ENCODE data around the gene MMAB. TPM values are rescaled to one million over a fixed set of nuclear protein-coding genes. Genes with fewer than 3 reads are reported as not detected.

MMAB gene
- polyA plus RNA-seq, 2 donors = 42.5 to 50.3 TPM

DNA sequence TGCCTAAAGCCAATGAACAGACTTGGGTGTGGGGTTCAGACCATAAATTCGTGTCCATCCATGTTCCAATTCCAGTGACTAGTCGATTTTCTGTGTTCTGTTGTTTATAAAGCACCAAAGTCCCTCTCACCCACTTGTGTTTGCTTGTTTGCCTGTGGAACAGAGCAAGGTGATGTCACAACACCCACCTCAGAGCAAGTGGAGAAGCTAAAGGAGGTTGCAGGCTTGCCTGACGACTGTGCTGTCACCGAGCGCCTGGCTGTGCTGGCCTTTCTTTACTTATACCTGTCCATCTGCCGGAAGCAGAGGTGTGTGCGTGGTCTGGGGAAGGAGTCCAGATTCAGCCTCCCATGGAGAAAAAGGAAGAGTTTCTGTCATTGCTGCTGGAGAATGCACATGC is 6.3 kb upstream of the MMAB start:
- H3K4me1 ChIP-seq (ENCODE audit: control insufficient read depth in 2 of 2, insufficient read depth in 2 of 2, low read length in 1 of 2) = peaks cover 5 to 7% of the 10 kb centered on the region in 2 donors
- no peaks in the 10 kb centered on the region for H3K9me3 ChIP-seq (ENCODE audit: control insufficient read depth in 2 of 2, insufficient read depth in 1 of 2, low read depth in 1 of 2, low read length in 1 of 2)
- no peak overlapping the region for H3K27ac ChIP-seq (ENCODE audit: low read depth in 2 of 2, low read length in 1 of 2)
- H3K4me3 ChIP-seq (ENCODE audit: low read depth in 1 of 2, low read length in 2 of 2) = no peak overlapping the region
- no peaks in the 10 kb centered on the region for H3K27me3 ChIP-seq (ENCODE audit: control insufficient read depth in 1 of 2, insufficient read depth in 2 of 2, low read length in 2 of 2)
- WGBS, 2 donors = 87 to 88% methylated on average over 7 of the region's 7 CpGs
- H3K36me3 ChIP-seq (ENCODE audit: control insufficient read depth in 2 of 2, insufficient read depth in 2 of 2, low read length in 1 of 2) = peaks cover 11 to 39% of the 10 kb centered on the region in 2 donors

DNA sequence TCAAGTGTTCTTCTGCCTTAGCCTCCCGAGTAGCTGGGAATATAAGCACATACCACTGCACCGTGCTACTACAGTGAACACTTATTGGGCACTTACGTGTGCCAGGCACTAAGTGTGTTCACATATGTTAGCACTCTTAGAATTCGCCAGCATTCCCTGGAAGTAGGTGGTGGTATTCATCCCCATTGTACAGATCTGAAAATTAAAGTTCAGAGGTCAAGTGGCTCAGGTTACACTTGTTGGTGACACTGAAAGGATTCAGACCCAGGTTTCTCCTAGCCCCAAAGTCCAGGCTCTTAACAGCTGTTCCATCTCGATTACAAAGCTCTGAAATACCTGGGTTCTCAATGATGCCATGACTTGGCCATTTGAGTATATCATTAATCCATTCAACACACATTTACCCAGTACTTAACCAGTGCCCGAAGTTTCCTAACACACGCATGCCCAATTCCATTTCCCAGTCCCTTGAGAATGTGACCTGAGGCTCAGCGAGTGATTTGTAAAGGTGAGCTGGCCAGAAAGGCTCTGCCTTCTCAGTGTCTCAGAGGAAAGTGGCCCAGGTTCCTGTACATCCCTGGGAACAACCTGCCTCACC is 5.1 kb upstream of the MMAB start:
- 89 to 91% methylated on average over 8 of the region's 8 CpGs for WGBS, 2 donors
- no peak overlapping the region for H3K27ac ChIP-seq (ENCODE audit: low read depth in 2 of 2, low read length in 1 of 2)
- no peaks in the 10 kb centered on the region for H3K27me3 ChIP-seq (ENCODE audit: control insufficient read depth in 1 of 2, insufficient read depth in 2 of 2, low read length in 2 of 2)
- peaks cover 5 to 7% of the 10 kb centered on the region in 2 donors for H3K4me1 ChIP-seq (ENCODE audit: control insufficient read depth in 2 of 2, insufficient read depth in 2 of 2, low read length in 1 of 2)
- H3K36me3 ChIP-seq (ENCODE audit: control insufficient read depth in 2 of 2, insufficient read depth in 2 of 2, low read length in 1 of 2) = peaks cover 11 to 39% of the 10 kb centered on the region in 2 donors
- H3K4me3 ChIP-seq (ENCODE audit: low read depth in 1 of 2, low read length in 2 of 2) = no peak overlapping the region
- no peaks in the 10 kb centered on the region for H3K9me3 ChIP-seq (ENCODE audit: control insufficient read depth in 2 of 2, insufficient read depth in 1 of 2, low read depth in 1 of 2, low read length in 1 of 2)

DNA sequence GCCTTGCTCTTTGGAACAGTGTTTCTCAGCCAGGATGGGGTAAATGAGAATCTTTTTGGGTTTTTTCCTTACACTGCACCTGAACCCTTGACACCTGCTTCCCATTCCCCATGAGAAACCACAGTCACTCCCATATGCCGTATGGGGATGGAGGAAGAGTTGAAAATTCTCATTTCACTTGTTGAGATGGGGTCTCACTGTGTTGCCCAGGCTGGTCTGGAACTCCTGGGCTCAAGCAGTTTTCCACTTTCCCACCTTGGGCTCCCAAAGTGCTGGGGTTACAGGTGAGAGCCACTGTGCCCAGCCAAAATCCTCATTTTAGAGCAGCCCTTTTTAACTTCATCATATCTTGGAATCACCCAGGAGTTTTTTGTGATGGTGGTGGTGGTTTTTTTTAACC is 4.0 kb upstream of the MMAB start:
- WGBS, 2 donors = 87 to 98% methylated on average over 1 of the region's 1 CpG
- peaks cover 5 to 6% of the 10 kb centered on the region in 2 donors for H3K4me1 ChIP-seq (ENCODE audit: control insufficient read depth in 2 of 2, insufficient read depth in 2 of 2, low read length in 1 of 2)
- no peaks in the 10 kb centered on the region for H3K27me3 ChIP-seq (ENCODE audit: control insufficient read depth in 1 of 2, insufficient read depth in 2 of 2, low read length in 2 of 2)
- no peak overlapping the region for H3K27ac ChIP-seq (ENCODE audit: low read depth in 2 of 2, low read length in 1 of 2)
- H3K4me3 ChIP-seq (ENCODE audit: low read depth in 1 of 2, low read length in 2 of 2) = no peak overlapping the region
- H3K36me3 ChIP-seq (ENCODE audit: control insufficient read depth in 2 of 2, insufficient read depth in 2 of 2, low read length in 1 of 2) = peaks cover 11 to 36% of the 10 kb centered on the region in 2 donors
- peaks cover 0 to 3% of the 10 kb centered on the region in 2 donors for H3K9me3 ChIP-seq (ENCODE audit: control insufficient read depth in 2 of 2, insufficient read depth in 1 of 2, low read depth in 1 of 2, low read length in 1 of 2)

DNA sequence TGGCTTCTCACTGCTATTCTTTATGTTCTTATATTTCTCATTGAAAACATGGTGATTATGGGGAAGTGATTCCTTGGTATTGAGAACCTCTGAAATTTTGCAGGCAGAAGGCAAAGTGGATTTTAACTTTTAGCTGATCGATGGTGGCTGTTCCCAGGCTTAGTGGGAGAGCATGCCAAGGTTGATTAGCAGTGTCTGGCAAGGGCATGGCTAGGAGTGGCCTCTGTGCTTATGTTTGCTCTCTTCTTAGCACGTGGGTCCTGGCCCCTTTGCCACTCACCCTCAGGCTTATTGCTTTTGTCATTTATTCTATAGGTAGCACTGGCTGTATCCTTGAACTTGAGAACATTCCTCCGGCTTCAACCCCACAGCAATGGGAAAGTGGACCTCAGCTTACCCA is 2.4 kb upstream of the MMAB start:
- Histone ChIP-seq H3K4me3 (ENCODE audit: low read depth in 1 of 2, low read length in 2 of 2) (no peak overlapping the region), H3K27ac (ENCODE audit: low read depth in 2 of 2, low read length in 1 of 2) (no peak overlapping the region), H3K36me3 (ENCODE audit: control insufficient read depth in 2 of 2, insufficient read depth in 2 of 2, low read length in 1 of 2) (peaks cover 8 to 25% of the 10 kb centered on the region in 2 donors), H3K9me3 (ENCODE audit: control insufficient read depth in 2 of 2, insufficient read depth in 1 of 2, low read depth in 1 of 2, low read length in 1 of 2) (peaks cover 0 to 3% of the 10 kb centered on the region in 2 donors), H3K27me3 (ENCODE audit: control insufficient read depth in 1 of 2, insufficient read depth in 2 of 2, low read length in 2 of 2) (no peaks in the 10 kb centered on the region), H3K4me1 (ENCODE audit: control insufficient read depth in 2 of 2, insufficient read depth in 2 of 2, low read length in 1 of 2) (peaks cover 0 to 2% of the 10 kb centered on the region in 2 donors)
- WGBS, 2 donors = 72 to 78% methylated on average over 3 of the region's 3 CpGs

DNA sequence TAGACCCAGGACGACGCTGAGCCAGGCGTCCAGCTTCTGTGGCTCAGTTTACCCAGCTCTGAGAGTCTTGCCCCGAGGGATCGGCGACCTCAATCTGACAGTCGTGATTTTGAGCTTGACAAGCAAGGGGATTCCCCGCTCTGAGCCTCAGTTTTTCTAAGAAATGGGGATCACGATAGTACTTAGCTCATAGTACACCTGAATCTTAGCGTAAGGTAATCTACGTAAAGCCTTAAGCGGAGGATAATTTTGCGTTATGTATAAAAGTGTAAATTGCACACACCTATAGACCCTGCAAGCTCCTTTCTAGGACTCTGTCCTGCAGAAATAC is 575 bp upstream of the MMAB start:
- peaks cover 0 to 3% of the 10 kb centered on the region in 2 donors for H3K9me3 ChIP-seq (ENCODE audit: control insufficient read depth in 2 of 2, insufficient read depth in 1 of 2, low read depth in 1 of 2, low read length in 1 of 2)
- peak overlapping the region; percentile 59 to 73 for H3K27ac ChIP-seq (ENCODE audit: low read depth in 2 of 2, low read length in 1 of 2)
- H3K36me3 ChIP-seq (ENCODE audit: control insufficient read depth in 2 of 2, insufficient read depth in 2 of 2, low read length in 1 of 2) = peaks cover 8 to 19% of the 10 kb centered on the region in 2 donors
- H3K4me1 ChIP-seq (ENCODE audit: control insufficient read depth in 2 of 2, insufficient read depth in 2 of 2, low read length in 1 of 2) = no peaks in the 10 kb centered on the region
- H3K4me3 ChIP-seq (ENCODE audit: low read depth in 1 of 2, low read length in 2 of 2) = peak overlapping the region; percentile 64
- WGBS, 2 donors = 1% methylated on average over 13 of the region's 13 CpGs
- no peaks in the 10 kb centered on the region for H3K27me3 ChIP-seq (ENCODE audit: control insufficient read depth in 1 of 2, insufficient read depth in 2 of 2, low read length in 2 of 2)

DNA sequence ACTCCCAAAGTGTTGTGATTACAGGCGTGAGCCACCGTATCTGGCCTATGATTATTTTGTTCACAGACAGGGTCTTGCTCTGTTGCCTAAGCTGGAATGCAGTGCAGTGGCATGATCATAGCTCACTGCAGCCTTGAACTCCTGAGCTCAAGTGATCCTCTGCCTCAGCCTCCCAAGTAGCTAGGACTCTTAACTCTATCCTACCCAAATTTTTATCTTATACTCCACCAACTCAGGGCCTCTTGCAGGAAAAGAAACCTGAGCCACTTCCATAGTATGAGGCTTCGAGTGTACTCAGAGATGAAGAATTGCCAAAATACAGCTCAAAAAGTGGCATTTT is 828 bp downstream of the MMAB start:
- no peaks in the 10 kb centered on the region for H3K4me1 ChIP-seq (ENCODE audit: control insufficient read depth in 2 of 2, insufficient read depth in 2 of 2, low read length in 1 of 2)
- H3K9me3 ChIP-seq (ENCODE audit: control insufficient read depth in 2 of 2, insufficient read depth in 1 of 2, low read depth in 1 of 2, low read length in 1 of 2) = peaks cover 0 to 3% of the 10 kb centered on the region in 2 donors
- peaks cover 7 to 22% of the 10 kb centered on the region in 2 donors for H3K36me3 ChIP-seq (ENCODE audit: control insufficient read depth in 2 of 2, insufficient read depth in 2 of 2, low read length in 1 of 2)
- H3K4me3 ChIP-seq (ENCODE audit: low read depth in 1 of 2, low read length in 2 of 2) = peak overlapping the region in 1 of 2 donors; percentile 64
- H3K27me3 ChIP-seq (ENCODE audit: control insufficient read depth in 1 of 2, insufficient read depth in 2 of 2, low read length in 2 of 2) = no peaks in the 10 kb centered on the region
- no peak overlapping the region for H3K27ac ChIP-seq (ENCODE audit: low read depth in 2 of 2, low read length in 1 of 2)
- WGBS, 2 donors = 73 to 76% methylated on average over 3 of the region's 3 CpGs

DNA sequence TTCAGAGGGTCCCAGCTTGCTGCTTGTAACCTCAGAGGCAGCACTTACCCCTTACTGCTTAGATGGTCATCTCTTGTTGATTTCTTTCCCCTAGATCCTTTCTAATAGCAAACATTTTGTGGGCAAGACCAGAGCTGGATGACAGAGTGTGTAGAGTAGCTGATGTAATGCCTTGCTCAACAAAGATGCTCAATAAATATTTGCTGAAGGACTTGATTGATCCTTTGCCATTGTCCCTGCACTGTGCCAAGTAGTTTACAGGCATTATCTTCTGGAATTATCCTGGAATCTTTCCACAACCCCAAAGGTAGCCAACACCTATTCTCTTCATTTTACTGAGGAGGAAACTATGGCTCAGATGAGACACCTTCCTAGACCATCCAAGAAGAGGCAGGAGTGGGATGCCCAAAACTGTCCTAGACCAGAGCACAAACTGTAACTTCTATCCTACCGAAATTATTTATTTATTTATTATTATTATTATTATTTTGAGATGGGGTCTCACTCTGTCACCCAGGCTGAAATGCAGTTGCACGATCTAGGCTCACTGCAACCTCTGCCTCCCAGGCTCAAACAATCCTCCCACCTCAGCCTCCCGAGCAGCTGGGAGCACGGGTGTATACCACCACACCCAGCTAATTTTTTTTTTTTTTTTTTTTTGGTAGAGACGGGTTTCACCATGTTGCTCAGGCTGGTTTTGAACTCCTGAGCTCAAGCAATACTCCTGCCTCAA is 1.4 kb downstream of the MMAB start:
- H3K27me3 ChIP-seq (ENCODE audit: control insufficient read depth in 1 of 2, insufficient read depth in 2 of 2, low read length in 2 of 2) = no peaks in the 10 kb centered on the region
- WGBS, 2 donors = 80 to 81% methylated on average over 5 of the region's 5 CpGs
- H3K9me3 ChIP-seq (ENCODE audit: control insufficient read depth in 2 of 2, insufficient read depth in 1 of 2, low read depth in 1 of 2, low read length in 1 of 2) = peaks cover 0 to 3% of the 10 kb centered on the region in 2 donors
- H3K4me1 ChIP-seq (ENCODE audit: control insufficient read depth in 2 of 2, insufficient read depth in 2 of 2, low read length in 1 of 2) = no peaks in the 10 kb centered on the region
- H3K27ac ChIP-seq (ENCODE audit: low read depth in 2 of 2, low read length in 1 of 2) = no peak overlapping the region
- H3K4me3 ChIP-seq (ENCODE audit: low read depth in 1 of 2, low read length in 2 of 2) = no peak overlapping the region
- H3K36me3 ChIP-seq (ENCODE audit: control insufficient read depth in 2 of 2, insufficient read depth in 2 of 2, low read length in 1 of 2) = peaks cover 9 to 25% of the 10 kb centered on the region in 2 donors

DNA sequence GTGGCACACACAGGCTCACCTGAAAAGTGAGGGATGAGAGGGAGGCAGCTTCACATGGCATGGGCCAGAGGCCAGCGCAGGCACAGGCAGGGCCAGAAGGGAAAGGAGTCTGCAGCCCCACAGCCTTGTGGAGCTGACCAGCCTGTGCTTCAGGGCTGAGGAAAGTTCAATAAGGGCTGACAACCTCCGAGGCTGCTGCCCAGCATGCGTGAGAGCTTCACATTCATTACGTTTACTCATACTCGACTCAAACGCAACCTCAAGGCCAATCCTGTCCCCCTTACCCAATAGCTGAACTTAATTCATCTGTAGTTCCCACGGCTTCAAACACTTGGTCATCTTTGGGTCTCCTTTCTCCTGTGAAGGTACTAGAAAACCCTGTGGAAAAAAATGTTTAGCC is 4.8 kb downstream of the MMAB start:
- no peak overlapping the region for H3K27ac ChIP-seq (ENCODE audit: low read depth in 2 of 2, low read length in 1 of 2)
- no peaks in the 10 kb centered on the region for H3K27me3 ChIP-seq (ENCODE audit: control insufficient read depth in 1 of 2, insufficient read depth in 2 of 2, low read length in 2 of 2)
- H3K36me3 ChIP-seq (ENCODE audit: control insufficient read depth in 2 of 2, insufficient read depth in 2 of 2, low read length in 1 of 2) = peaks cover 4 to 43% of the 10 kb centered on the region in 2 donors
- 77 to 87% methylated on average over 7 of the region's 7 CpGs for WGBS, 2 donors
- H3K4me3 ChIP-seq (ENCODE audit: low read depth in 1 of 2, low read length in 2 of 2) = no peak overlapping the region
- H3K4me1 ChIP-seq (ENCODE audit: control insufficient read depth in 2 of 2, insufficient read depth in 2 of 2, low read length in 1 of 2) = no peaks in the 10 kb centered on the region
- peaks cover 0 to 3% of the 10 kb centered on the region in 2 donors for H3K9me3 ChIP-seq (ENCODE audit: control insufficient read depth in 2 of 2, insufficient read depth in 1 of 2, low read depth in 1 of 2, low read length in 1 of 2)

DNA sequence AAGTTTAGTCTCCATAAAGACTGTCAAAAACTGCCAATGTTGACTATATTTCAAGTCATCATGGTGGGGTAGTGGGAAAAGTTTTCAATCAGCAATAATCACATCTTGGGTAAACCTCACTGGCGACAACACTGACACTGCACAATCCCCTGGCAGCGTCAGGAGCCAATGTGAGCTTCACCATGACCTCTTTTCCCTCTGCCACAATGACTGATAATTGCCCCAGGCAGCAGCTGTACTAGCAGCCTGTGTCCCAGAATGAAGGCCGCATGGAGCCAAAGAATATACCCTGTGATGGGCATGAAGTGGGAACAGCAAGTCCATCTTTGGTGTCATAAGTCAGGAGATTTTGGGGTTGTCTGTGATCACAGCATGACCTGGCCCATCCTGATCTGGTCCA is 5.3 kb downstream of the MMAB start:
- Histone ChIP-seq H3K4me1 (ENCODE audit: control insufficient read depth in 2 of 2, insufficient read depth in 2 of 2, low read length in 1 of 2) (no peaks in the 10 kb centered on the region), H3K27ac (ENCODE audit: low read depth in 2 of 2, low read length in 1 of 2) (no peak overlapping the region), H3K36me3 (ENCODE audit: control insufficient read depth in 2 of 2, insufficient read depth in 2 of 2, low read length in 1 of 2) (peaks cover 4 to 48% of the 10 kb centered on the region in 2 donors), H3K4me3 (ENCODE audit: low read depth in 1 of 2, low read length in 2 of 2) (no peak overlapping the region), H3K9me3 (ENCODE audit: control insufficient read depth in 2 of 2, insufficient read depth in 1 of 2, low read depth in 1 of 2, low read length in 1 of 2) (no peaks in the 10 kb centered on the region), H3K27me3 (ENCODE audit: control insufficient read depth in 1 of 2, insufficient read depth in 2 of 2, low read length in 2 of 2) (no peaks in the 10 kb centered on the region)
- 64 to 96% methylated on average over 3 of the region's 3 CpGs for WGBS, 2 donors

DNA sequence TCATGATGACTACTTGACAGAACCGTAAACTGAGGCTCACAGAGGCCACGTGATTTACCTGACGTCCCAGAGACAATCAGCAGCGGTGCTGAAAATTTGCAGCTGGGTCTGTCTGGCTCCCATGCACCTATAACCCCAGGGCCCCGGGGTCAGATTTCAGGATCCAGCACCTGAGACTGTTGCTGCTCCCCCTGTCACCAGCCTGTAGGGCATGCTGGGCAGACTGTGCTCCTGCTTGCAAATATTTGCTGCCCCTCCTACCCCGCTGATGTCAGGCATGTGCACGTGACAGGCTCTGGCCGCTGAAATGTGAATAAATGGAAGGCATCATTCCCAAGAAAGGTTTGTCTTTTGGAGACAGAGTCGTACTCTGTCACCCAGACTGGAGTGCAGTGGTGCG is 6.0 kb downstream of the MMAB start:
- peaks cover 7 to 50% of the 10 kb centered on the region in 2 donors for H3K36me3 ChIP-seq (ENCODE audit: control insufficient read depth in 2 of 2, insufficient read depth in 2 of 2, low read length in 1 of 2)

More for the DNA sequence above, 6.0 kb downstream of the MMAB start:
- Histone ChIP-seq H3K4me1 (ENCODE audit: control insufficient read depth in 2 of 2, insufficient read depth in 2 of 2, low read length in 1 of 2) (no peaks in the 10 kb centered on the region), H3K27ac (ENCODE audit: low read depth in 2 of 2, low read length in 1 of 2) (no peak overlapping the region), H3K9me3 (ENCODE audit: control insufficient read depth in 2 of 2, insufficient read depth in 1 of 2, low read depth in 1 of 2, low read length in 1 of 2) (no peaks in the 10 kb centered on the region), H3K27me3 (ENCODE audit: control insufficient read depth in 1 of 2, insufficient read depth in 2 of 2, low read length in 2 of 2) (no peaks in the 10 kb centered on the region), H3K4me3 (ENCODE audit: low read depth in 1 of 2, low read length in 2 of 2) (no peak overlapping the region)
- 86 to 87% methylated on average over 10 of the region's 10 CpGs for WGBS, 2 donors
